ENCODE results near the gene DUSP15.

The DUSP15 gene

GRCh38 chr20:31890646-31891045 lies 20.3 kb upstream of the DUSP15 start:
- DNase-seq: no peak

DNA sequence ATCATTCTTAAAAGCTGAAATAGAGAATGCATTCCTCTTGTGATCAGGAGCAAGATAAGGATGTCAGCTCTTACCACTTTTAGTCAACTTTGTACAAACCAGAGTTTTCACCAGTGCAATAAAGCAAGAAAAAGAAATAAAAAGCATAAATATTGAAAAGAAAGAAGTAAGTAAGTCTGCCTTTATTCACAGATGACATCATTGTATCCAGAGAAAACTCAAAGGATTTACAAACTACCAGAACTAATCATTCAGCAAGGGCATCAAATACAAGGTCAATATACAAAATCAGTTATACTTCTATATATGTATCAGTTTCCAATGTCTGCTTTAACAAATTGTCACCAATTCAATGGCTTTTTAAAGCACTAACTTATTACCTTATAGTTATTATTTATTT lies 13.5 kb upstream of the DUSP15 start:
- DNase-seq: no peak

DNA sequence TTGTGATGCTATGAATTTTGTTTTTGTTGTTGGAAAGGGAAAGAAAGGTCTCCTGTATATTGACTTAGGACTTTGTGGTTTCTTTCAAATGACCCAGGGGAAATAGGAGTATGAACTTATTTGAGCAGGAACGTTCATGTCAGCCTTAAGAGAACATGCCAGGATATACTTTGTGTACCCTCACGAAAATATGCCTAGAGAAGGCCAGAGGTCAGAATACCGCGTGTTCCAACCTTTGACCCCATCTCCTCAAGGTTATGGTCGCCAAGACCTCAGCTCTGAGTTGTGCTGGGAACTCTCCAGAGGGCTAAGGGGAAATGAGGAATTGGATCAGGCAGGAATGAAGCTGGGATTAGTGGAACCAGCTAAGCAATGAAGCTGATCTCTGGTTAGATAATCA lies 11.6 kb upstream of the DUSP15 start:
- DNase-seq: no peak

- DNase-seq: peak; percentile 44
Measured at GRCh38 chr20:31879143-31879987, 9.0 kb upstream of the DUSP15 start.

GRCh38 chr20:31877684-31878083 lies 7.4 kb upstream of the DUSP15 start:
- DNase-seq: no peak

DNA sequence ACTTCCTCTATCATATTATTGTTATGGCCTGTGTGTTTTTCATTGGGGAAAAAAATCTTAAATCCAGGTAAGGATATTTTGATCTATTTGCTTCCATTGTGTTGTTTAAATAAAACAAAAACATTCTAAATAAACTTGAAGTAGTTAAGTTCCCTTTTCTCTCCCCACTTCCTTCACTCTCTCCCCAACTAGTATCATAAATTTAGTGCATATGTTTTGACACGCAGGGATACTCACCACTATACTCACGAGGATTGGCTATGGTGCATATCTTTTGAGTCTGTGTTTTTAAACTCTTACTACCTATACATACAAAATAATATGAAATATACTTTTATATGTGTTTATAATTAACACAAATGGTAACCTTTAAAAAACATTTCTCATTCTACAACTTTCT lies 5.3 kb upstream of the DUSP15 start:
- DNase-seq: no peak

- no peak for DNase-seq
Measured at GRCh38 chr20:31872406-31872805, 2.1 kb upstream of the DUSP15 start.

DNA sequence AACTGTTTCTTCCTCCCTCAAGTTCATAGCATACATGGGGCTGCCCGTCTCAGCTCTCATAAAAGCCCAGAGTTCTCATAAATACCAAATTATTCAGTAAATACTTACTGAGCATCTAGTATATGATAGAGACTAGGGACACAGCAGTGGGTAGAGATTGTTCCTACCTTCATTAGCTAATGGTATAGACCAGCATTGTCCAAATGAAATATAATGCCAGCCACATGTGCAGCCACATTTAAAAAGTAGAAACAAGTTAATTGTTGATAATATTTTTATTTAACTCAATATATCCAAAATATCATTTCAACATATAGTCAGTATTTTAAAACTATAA lies 1.3 kb upstream of the DUSP15 start:
- no peak for DNase-seq

GRCh38 chr20:31870726-31871617 lies 645 bp upstream of the DUSP15 start:
- DNase-seq: no peak

DNA sequence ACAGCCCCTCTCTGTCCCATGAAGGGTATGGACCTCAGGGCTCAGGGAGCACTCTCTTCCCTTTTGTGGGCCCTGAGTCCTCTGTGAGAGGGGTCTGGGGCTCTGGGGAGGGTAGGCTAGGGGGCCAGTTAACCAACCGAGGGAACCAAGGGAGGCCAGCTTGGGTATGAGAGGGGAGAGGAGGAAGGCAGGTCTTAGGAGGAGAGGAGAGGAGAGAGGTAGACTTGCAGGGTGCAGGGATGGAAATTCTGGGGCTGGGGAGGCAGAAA lies 720 bp downstream of the DUSP15 start:
- DNase-seq: no peak

DNA sequence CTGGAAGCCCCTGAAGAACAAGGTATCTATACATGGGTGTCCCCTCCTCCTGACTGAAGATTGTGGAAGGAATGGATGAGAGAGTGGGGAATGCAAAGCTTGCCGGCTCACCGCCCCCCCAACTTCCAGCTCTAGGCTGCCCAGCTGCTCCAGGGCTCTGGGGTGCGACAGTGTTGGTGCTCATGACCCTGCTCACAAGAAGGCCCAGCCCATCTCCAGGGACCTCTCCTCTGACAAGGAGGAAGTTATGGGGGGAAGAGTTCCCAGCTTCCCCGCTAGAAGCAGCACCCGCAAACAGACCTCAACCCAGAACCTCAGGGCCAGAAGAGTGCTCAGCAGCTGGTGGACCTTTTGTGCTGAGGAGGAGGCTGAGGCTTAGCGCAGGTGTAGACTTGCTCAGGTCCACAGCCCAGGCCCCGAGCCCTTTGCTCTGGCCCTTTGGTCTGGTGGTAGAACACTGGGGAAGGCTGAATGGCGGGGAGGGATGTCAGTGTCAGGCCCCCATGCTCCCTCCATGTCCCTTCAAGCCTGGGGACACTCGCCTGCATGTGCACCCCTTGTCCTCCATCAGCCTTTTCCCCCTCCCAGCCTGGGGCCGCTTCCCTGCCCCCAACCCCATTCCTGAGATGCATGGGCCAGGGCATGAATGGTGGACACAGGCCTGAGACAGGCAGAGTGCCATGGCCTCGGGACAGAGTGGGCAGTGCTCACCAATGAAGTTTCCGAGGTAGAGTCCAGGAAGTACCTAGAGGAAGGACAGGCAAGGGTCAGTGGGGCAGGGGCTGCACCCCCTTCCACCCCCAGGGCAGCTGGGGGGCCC lies 1.3 kb downstream of the DUSP15 start:
- no peak for DNase-seq

DNA sequence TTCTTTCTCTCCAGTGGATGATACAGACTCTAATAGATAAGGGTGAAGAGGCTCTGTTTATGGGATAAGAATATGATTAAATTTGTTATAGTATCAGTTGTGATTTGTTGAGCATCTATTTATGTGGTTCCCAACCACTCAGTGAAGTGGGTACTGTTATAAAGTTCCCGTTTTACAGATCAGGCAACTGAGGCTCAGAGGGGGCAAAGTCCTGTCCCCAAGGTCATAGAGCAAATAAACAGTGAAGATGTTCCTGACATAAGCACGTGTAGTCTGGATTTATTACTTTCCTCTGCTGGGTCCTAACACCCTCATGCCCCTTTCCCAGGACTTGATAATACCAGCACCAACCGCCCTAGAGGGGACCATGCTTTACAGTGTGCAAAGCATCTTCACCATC lies 4.1 kb downstream of the DUSP15 start:
- DNase-seq: no peak

GRCh38 chr20:31864521-31865400 lies 5.6 kb downstream of the DUSP15 start:
- DNase-seq: no peak

- no peak for DNase-seq
Measured at GRCh38 chr20:31863296-31864085, 6.8 kb downstream of the DUSP15 start.

DNA sequence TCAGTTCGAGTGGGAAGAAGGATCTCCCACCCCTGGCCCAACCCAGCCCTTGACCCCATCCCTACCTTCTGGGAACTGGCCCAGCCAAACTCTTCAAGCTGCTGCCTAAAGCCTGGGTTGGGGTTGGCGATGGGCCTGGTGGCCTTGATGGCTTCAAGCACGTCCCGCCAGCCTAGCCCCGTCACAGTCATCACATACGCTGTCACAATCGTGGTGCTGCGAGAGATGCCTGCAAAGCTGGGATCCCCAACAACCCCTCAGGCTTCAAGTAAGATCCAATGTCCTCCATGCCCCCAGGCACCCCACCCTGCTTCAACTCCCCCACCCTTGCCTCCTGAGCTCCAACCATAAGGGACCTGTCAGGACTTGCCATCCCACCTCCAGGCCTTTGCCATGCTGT lies 7.8 kb downstream of the DUSP15 start:
- DNase-seq: no peak

GRCh38 chr20:31862157-31862470 lies 8.2 kb downstream of the DUSP15 start:
- no peak for DNase-seq

DNA sequence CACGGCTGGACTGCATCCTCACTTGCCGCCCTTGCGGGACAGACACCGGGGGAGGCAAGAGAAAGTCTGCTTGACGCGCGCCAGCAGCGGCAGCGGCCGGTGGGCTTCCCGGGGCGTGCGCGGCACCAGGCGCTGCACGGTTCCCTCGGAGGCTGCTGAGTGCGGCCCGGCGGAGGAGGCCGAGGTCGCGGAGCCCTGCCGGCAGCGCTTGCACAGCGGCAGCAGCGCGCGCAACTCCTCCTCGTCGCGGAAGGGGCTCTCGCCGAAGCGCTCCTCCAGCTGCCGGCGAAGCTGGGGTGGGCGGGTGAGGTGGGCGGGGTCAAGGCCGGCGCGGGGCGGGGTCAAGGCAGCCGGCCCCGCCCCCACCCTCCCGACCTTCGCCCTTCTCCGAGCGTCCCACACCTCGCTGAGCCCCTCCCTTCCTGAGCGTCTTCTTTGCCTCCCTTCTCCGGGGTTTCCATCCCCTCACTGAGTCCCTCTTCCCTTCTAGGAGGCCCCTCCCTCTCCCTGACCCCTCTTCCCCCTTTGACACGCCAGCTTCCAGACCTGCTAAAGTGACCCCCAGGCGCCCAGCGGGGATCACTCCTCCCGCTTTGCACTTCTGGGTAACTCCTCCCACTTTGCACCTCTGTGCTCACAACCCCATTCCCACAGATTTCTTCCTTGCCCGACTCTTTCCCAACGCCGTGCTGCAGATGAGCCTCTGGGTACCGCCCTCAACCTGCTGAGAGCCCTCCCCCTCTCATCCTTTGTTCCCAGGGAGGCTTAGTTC lies 8.8 kb downstream of the DUSP15 start:
- DNase-seq: no peak

DNA sequence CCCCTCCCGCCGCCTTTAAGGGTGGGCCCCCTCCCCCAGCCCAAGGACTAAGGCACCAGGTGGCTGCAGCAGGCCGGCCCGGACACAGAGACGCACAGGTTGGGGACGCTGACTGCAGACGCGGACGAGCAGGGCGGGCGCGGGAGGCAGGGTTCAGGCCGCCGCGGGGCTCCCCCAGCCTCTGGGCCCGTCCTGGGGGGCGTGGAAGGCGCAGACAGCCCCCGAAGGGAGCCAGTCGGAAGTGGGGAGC lies 9.3 kb downstream of the DUSP15 start:
- DNase-seq: no peak

DNA sequence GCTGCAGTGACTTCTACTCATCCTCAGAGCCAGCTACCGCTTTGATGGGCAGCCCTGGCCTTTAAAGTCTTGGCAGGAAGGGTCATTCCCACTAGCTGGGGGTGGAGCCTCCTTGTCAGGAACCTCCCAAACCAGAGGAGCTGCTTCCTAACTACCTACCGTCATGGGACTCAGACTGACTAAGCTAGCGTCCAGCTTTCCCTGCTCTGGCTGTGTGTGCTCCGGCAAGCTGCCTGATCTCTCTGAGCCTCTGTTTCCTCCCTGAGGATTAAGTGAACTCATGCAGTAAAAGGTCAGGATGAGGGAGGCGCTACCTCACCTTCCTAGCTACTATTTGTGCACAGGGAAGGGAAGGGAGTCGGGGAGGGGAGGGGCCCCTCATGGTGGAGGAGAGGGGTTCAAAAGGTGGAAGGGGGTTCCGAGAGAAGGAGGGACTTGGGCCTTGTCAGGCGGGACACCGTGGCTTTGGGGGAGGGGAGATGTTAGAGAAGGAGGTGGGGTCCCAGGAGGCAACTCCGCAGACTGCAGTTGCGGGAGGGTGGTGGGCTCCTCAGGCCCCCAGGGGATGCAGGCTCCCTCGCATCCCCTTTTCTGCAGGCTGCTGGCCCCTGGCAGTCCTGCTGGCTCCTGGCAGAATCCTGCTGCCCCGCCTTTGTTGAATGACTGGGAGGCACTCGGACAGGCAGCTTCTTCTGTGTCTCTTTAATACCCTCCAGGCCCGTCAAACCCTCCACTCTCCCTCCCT lies 9.8 kb downstream of the DUSP15 start:
- DNase-seq: no peak

GRCh38 chr20:31859998-31860380 lies 10.3 kb downstream of the DUSP15 start:
- no peak for DNase-seq
